NCI-H2081 treated with DMSO at 0.1 percent for 48 hours (cell line): Measurements from ENCODE around the gene ACHE.

ENCODE experiments used
- DNase-seq: peaks from one replicate; lab custom pipeline; 2025; lab: John Stamatoyannopoulos, UW

The ACHE gene

GRCh38 chr7:100896732-100897608, 1.3 kb upstream of the ACHE start:
- no peak for DNase-seq

GRCh38 chr7:100895956-100896731, 456 bp upstream of the ACHE start:
- no peak for DNase-seq

- DNase-seq, result no peak
Measured at GRCh38 chr7:100894860-100895700, 608 bp downstream of the ACHE start.

GRCh38 chr7:100893910-100894721, 1.6 kb downstream of the ACHE start:
- DNase-seq, result no peak

GRCh38 chr7:100893318-100893895, 2.3 kb downstream of the ACHE start:
- DNase-seq, result no peak

- no peak for DNase-seq
Measured at GRCh38 chr7:100892364-100893317, 3.0 kb downstream of the ACHE start.

- DNase-seq, result no peak
Measured at GRCh38 chr7:100891568-100892247, 4.0 kb downstream of the ACHE start.

GRCh38 chr7:100890653-100891567, 4.8 kb downstream of the ACHE start:
- no peak for DNase-seq

GRCh38 chr7:100888988-100889750, 6.5 kb downstream of the ACHE start, which contains the start of gene UFSP1:
UFSP1 (minus strand) TSS chr7:100889715; CDS start chr7:100889271, 444 bp downstream.
- DNase-seq, result no peak

- no peak for DNase-seq
Measured at GRCh38 chr7:100888291-100888987, 7.2 kb downstream of the ACHE start.

- DNase-seq, result no peak
Measured at GRCh38 chr7:100887516-100888290, 8.0 kb downstream of the ACHE start.

GRCh38 chr7:100886936-100887515, 8.7 kb downstream of the ACHE start:
- DNase-seq, result no peak

- no peak for DNase-seq
Measured at GRCh38 chr7:100886142-100886935, 9.3 kb downstream of the ACHE start.

GRCh38 chr7:100885440-100886141, 10.1 kb downstream of the ACHE start:
- DNase-seq, result no peak
